DOHH2 (cell line): Measurements from ENCODE around the gene SPATA4.

Source experiments
- H3F3A ChIP-seq: fragments of 200-600 bp; sonication (generic), shearing (Covaris generic); 2 replicates; pipeline ENCODE4 v1.6.0; 2016; ENCODE audit warnings: antibody characterized with exemption, mild to moderate bottlenecking; ENCODE audit not compliant: control insufficient read depth, insufficient read depth
- H3K27ac ChIP-seq: fragments of 200-600 bp; sonication (generic); 2 replicates; pipeline ENCODE4 v1.5.1; 2014; ENCODE audit warnings: low read depth, mild to moderate bottlenecking, low read length, moderate library complexity
- H3K27me3 ChIP-seq: fragments of 200-600 bp; sonication (generic); 2 replicates; pipeline ENCODE4 v1.6.1; 2014; ENCODE audit warnings: mild to moderate bottlenecking, low read length, mixed read lengths; ENCODE audit not compliant: control insufficient read depth
- H3K36me3 ChIP-seq: fragments of 200-600 bp; sonication (generic); 2 replicates; pipeline ENCODE4 v1.6.1; 2014; ENCODE audit warnings: mild to moderate bottlenecking, low read length, moderate library complexity, mixed read lengths; ENCODE audit not compliant: control insufficient read depth
- H3K4me1 ChIP-seq: fragments of 200-600 bp; sonication (generic); 2 replicates; pipeline ENCODE4 v1.6.1; 2014; ENCODE audit warnings: mild to moderate bottlenecking, low read length, mixed read lengths; ENCODE audit not compliant: control insufficient read depth
- H3K4me2 ChIP-seq: fragments of 200-600 bp; sonication (generic); 2 replicates; pipeline ENCODE4 v1.6.0; 2014; ENCODE audit warnings: mild to moderate bottlenecking, low read length, moderate library complexity
- H3K4me3 ChIP-seq: fragments of 200-600 bp; sonication (generic); 2 replicates; pipeline ENCODE4 v1.5.1; 2014; ENCODE audit warnings: mild to moderate bottlenecking, low read length, mixed read lengths
- H3K79me2 ChIP-seq: fragments of 200-600 bp; sonication (generic); 2 replicates; pipeline ENCODE4 v1.6.1; 2014; ENCODE audit warnings: mild to moderate bottlenecking, low read length, mixed read lengths; ENCODE audit not compliant: control insufficient read depth
- H3K9me2 ChIP-seq: fragments of 200-600 bp; sonication (generic); replicated peaks from 2 replicates; pipeline ENCODE4 v1.6.1; 2014; ENCODE audit warnings: mild to moderate bottlenecking, low read length, mixed read lengths; ENCODE audit not compliant: control insufficient read depth
- H3K9me3 ChIP-seq: fragments of 200-600 bp; sonication (generic); 2 replicates; pipeline ENCODE4 v1.6.1; 2014; ENCODE audit warnings: antibody characterized with exemption, low read length, mixed read lengths; ENCODE audit not compliant: control insufficient read depth, insufficient read depth
- H4K20me1 ChIP-seq: fragments of 200-600 bp; sonication (generic); 2 replicates; pipeline ENCODE4 v1.6.0; 2014; ENCODE audit warnings: low read depth, mild to moderate bottlenecking, antibody characterized with exemption, low read length, moderate library complexity; ENCODE audit not compliant: control insufficient read depth, insufficient read depth
- CTCF ChIP-seq: fragments of 200-600 bp; sonication (generic); IDR thresholded peaks from one replicate; pipeline ENCODE4 v1.5.1; 2014; ENCODE audit warnings: antibody characterized with exemption, mild to moderate bottlenecking, low read depth, low read length; ENCODE audit not compliant: poor library complexity, severe bottlenecking
- EZH2phosphoT487 ChIP-seq: fragments of 200-600 bp; sonication (generic); IDR thresholded peaks from 2 replicates; pipeline ENCODE4 v1.6.1; 2017; ENCODE audit warnings: borderline replicate concordance, mild to moderate bottlenecking, antibody characterized with exemption, low read length, moderate library complexity, mixed read lengths

Gene SPATA4

GRCh38 chr4:176198316-176198903, 3.0 kb upstream of the SPATA4 start:
- Histone ChIP-seq H3K79me2 (no peaks in the 10 kb centered on the region), H3K27me3 (no peaks in the 10 kb centered on the region), H3K4me3 (no peak overlapping the region), H3K36me3 (no peaks in the 10 kb centered on the region; the same call in 1 of the 2 replicates), H3K4me2 (no peak overlapping the region), H3K9me3 (no peaks in the 10 kb centered on the region), H3K4me1 (peaks cover 13% of the 10 kb centered on the region), H4K20me1 (no peaks in the 10 kb centered on the region), H3K27ac (no peak overlapping the region), H3F3A (no peaks in the 10 kb centered on the region), H3K9me2 (no peaks in the 10 kb centered on the region)
- no peak for TF ChIP-seq EZH2phosphoT487
- TF ChIP-seq CTCF = no peak

- H3K4me1 ChIP-seq = peaks cover 18% of the 10 kb centered on the region
- no peaks in the 10 kb centered on the region for H4K20me1 ChIP-seq
- no peak overlapping the region for H3K27ac ChIP-seq
- no peaks in the 10 kb centered on the region for H3K9me3 ChIP-seq
- no peaks in the 10 kb centered on the region for H3K9me2 ChIP-seq
- no peaks in the 10 kb centered on the region for H3F3A ChIP-seq
- H3K27me3 ChIP-seq = no peaks in the 10 kb centered on the region
- H3K4me3 ChIP-seq = no peak overlapping the region
- TF ChIP-seq EZH2phosphoT487 (no peak), CTCF (no peak)
- no peaks in the 10 kb centered on the region for H3K79me2 ChIP-seq
- H3K4me2 ChIP-seq = no peak overlapping the region
- H3K36me3 ChIP-seq = no peaks in the 10 kb centered on the region; the same call in 1 of the 2 replicates
These were observed 1.4 kb downstream of the SPATA4 start for GRCh38 chr4:176193938-176194337.

DNA sequence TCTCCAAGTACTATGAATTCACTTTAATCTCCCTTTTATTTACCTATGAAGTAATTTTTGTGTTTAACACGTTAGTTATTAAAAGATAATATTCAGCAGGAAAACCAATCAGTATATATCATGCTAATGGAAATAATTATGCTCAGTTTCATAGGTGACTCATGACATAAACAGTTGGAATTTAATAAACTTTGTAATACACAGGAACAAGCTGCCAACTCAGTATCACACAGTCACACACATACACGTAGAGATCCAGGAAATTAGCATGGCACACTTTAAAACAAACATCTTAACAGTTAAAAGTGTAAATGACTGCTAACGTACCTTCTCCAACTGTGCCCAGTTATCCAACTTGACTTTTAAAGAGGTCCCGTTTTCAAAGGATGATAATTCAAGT, 2.3 kb downstream of the SPATA4 start:
- Histone ChIP-seq H3K4me3 (no peak overlapping the region), H3K9me2 (no peaks in the 10 kb centered on the region), H4K20me1 (no peaks in the 10 kb centered on the region), H3K9me3 (no peaks in the 10 kb centered on the region), H3F3A (no peaks in the 10 kb centered on the region), H3K27me3 (no peaks in the 10 kb centered on the region), H3K36me3 (no peaks in the 10 kb centered on the region; the same call in 1 of the 2 replicates), H3K4me1 (peaks cover 26% of the 10 kb centered on the region), H3K27ac (no peak overlapping the region), H3K4me2 (no peak overlapping the region), H3K79me2 (no peaks in the 10 kb centered on the region)
- no peak for TF ChIP-seq CTCF
- no peak for TF ChIP-seq EZH2phosphoT487
